GM18870 (cell line): ENCODE data around the gene MALAT1.

Experiments
- ATAC-seq: cut with Tn5 transposase; IDR thresholded peaks from one replicate; pipeline ENCODE4 v1.9.1; 2021; ENCODE audit warnings: moderate library complexity; ENCODE audit not compliant: unreplicated experiment

MALAT1 gene

GRCh38 chr11:65537620-65538231, 38.9 kb downstream of the MALAT1 start:
- ATAC-seq, result no peak

GRCh38 chr11:65538232-65538914, 39.5 kb downstream of the MALAT1 start:
- ATAC-seq, result no peak

GRCh38 chr11:65538915-65539743, 40.3 kb downstream of the MALAT1 start:
- ATAC-seq, result no peak

GRCh38 chr11:65539744-65540289, 41.0 kb downstream of the MALAT1 start:
- ATAC-seq, result no peak

- peak; percentile 39 for ATAC-seq
Measured at GRCh38 chr11:65540290-65541092, 41.6 kb downstream of the MALAT1 start.

GRCh38 chr11:65541093-65541982, 42.5 kb downstream of the MALAT1 start:
- no peak for ATAC-seq

GRCh38 chr11:65542738-65543390, 44.0 kb downstream of the MALAT1 start:
- ATAC-seq, result no peak

- ATAC-seq, result no peak
Measured at GRCh38 chr11:65545853-65546216, 47.0 kb downstream of the MALAT1 start.

- no peak for ATAC-seq
Measured at GRCh38 chr11:65546217-65546958, 47.5 kb downstream of the MALAT1 start.

- no peak for ATAC-seq
Measured at GRCh38 chr11:65547446-65548125, 48.7 kb downstream of the MALAT1 start.

- no peak for ATAC-seq
Measured at GRCh38 chr11:65548395-65548794, 49.5 kb downstream of the MALAT1 start.

- ATAC-seq, result no peak
Measured at GRCh38 chr11:65549096-65549495, 50.3 kb downstream of the MALAT1 start.

- ATAC-seq, result peak; percentile 55
Measured at GRCh38 chr11:65551572-65552387, 52.9 kb downstream of the MALAT1 start.

GRCh38 chr11:65552388-65552951, 53.6 kb downstream of the MALAT1 start:
- no peak for ATAC-seq

- ATAC-seq, result no peak
Measured at GRCh38 chr11:65553301-65554001, 54.6 kb downstream of the MALAT1 start.
